ENCODE measurements around the gene MYO18A. TPM values are rescaled to one million over a fixed set of nuclear protein-coding genes. Genes with fewer than 3 reads are reported as not detected.

The MYO18A gene
- total RNA-seq, 1 donor, result 59.6 TPM

- peak; percentile 47 for DNase-seq (ENCODE audit: low read depth)
- H3K4me3 ChIP-seq (ENCODE audit: low read depth, low read length), result no peak overlapping the region
- peak; percentile 88 for TF ChIP-seq CTCF (IDR thresholded peaks at IDR 0.05; ENCODE audit: insufficient read depth, low read depth, low read length)
Observed at GRCh38 chr17:29116804-29117753, 63.1 kb downstream of the MYO18A start.

GRCh38 chr17:29115961-29116803 is 64.0 kb downstream of the MYO18A start:
- peak; percentile 29 for DNase-seq (ENCODE audit: low read depth)
- peak; percentile 57 for TF ChIP-seq CTCF (IDR thresholded peaks at IDR 0.05; ENCODE audit: insufficient read depth, low read depth, low read length)
- no peak overlapping the region for H3K4me3 ChIP-seq (ENCODE audit: low read depth, low read length)

GRCh38 chr17:29115435-29115834 is 64.8 kb downstream of the MYO18A start:
- TF ChIP-seq CTCF (IDR thresholded peaks at IDR 0.05; ENCODE audit: insufficient read depth, low read depth, low read length), result no peak
- no peak overlapping the region for H3K4me3 ChIP-seq (ENCODE audit: low read depth, low read length)
- no peak for DNase-seq (ENCODE audit: low read depth)

- no peak overlapping the region for H3K4me3 ChIP-seq (ENCODE audit: low read depth, low read length)
- no peak for DNase-seq (ENCODE audit: low read depth)
- no peak for TF ChIP-seq CTCF (IDR thresholded peaks at IDR 0.05; ENCODE audit: insufficient read depth, low read depth, low read length)
Observed at GRCh38 chr17:29114141-29114540, 66.1 kb downstream of the MYO18A start.

GRCh38 chr17:29113334-29113733 is 66.9 kb downstream of the MYO18A start:
- no peak for DNase-seq (ENCODE audit: low read depth)
- no peak for TF ChIP-seq CTCF (IDR thresholded peaks at IDR 0.05; ENCODE audit: insufficient read depth, low read depth, low read length)
- no peak overlapping the region for H3K4me3 ChIP-seq (ENCODE audit: low read depth, low read length)

GRCh38 chr17:29112771-29113295 is 67.4 kb downstream of the MYO18A start:
- H3K4me3 ChIP-seq (ENCODE audit: low read depth, low read length), result no peak overlapping the region
- no peak for TF ChIP-seq CTCF (IDR thresholded peaks at IDR 0.05; ENCODE audit: insufficient read depth, low read depth, low read length)
- no peak for DNase-seq (ENCODE audit: low read depth)
